Stimulated activated CD4-positive, alpha-beta T cell treated with anti-CD3 and anti-CD28 coated beads, Interleukin-15, amount 100 ng/mL, for 24 hours (primary cell): ENCODE measurements around the gene PACRG.
"Not testable (repeated sequence)": the region's sequence is repeated elsewhere in the genome, so short reads cannot be mapped to it uniquely, and the experiment has no call there.

ENCODE experiments used
- DNase-seq: peaks from one replicate; pipeline ENCODE4 v3.0.0-alpha.2; 2020

Gene PACRG

DNA sequence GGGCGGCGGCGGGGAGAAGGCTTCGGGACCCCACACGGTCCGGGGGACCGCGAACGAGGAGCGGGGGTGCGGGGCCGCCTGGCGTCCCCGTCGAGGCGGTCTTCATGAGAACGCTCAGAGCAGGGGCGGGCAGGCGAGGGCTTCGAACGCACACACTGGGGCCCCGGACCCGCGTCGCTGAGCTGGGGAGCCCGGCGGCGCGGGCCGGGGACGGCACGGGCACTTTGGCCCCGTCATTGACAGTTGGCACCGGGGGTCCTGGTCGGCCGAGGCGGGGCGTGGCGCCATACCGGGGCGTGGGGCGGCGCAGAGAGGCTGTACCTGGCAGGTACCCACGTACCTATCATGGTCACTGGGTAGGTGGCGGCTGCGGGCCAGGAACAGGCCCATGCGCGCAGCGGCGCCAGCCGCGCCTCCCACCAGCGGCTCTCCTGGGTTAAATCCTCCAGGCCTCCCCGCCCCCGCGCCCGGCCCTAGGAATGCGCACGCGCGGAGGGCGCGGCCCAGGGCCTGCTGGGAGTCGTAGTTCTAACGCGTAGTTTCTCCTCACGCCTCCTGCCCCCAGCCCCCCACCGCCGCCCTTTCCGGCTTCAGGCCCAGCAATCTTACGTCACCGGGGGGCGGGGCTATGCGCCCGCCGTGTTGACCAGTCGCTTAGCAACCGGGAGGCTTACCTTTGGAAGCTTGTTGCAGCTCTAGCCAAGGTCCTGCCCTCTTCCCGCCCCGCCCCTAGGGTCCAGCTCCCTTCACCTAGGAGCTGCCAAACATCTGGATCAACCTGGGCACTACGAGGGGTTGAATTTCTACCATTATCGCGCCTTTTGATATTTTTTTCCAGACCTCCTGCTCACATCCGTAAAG lies at the start of gene PACRG, which contains the start of gene PRKN:
Gene PACRG, plus strand, starts transcription at position 653 of the 861 bp plus-strand sequence.
Gene PRKN, minus strand, starts transcription at position 445 of the 861 bp plus-strand sequence.
- peak; percentile 99 for DNase-seq

DNA sequence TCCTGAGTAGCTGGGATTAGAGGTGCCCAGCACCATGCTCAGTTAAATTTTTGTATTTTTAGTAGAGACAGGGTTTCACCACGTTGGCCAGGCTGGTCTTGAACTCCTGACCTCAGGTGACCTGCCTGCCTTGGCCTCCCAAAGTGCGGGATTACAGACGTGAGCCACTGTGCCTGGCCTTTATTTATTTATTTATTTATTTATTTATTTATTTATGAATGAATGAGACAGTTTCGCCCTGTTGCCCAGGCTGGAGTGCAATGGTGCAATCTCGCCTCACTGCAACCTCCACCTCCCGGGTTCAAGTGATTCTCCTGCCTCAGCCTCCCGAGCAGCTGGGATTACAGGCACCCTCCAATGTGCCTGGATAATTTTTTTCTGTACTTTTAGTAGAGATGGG lies 48.9 kb upstream of the PACRG start:
- not testable (repeated sequence) for DNase-seq

DNA sequence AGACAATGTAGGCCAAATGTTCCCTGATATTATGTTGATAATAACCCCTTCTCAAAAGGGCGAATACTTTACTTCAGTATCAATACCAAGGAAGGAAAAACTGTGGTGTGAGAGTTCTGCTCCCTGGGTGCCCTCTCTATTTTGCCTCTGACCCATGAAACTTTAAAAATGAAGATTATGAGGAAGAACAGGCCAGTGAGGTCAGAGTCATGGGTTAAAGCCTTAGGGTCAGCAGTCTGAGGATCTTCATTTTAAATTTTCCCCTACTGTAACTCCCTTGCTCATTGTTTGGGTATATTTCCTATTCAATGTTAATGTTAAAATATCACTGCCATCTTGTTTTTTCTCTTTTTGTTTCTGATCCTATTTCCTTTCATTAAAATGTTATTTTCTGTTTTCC lies 48.1 kb upstream of the PACRG start:
- no peak for DNase-seq

DNA sequence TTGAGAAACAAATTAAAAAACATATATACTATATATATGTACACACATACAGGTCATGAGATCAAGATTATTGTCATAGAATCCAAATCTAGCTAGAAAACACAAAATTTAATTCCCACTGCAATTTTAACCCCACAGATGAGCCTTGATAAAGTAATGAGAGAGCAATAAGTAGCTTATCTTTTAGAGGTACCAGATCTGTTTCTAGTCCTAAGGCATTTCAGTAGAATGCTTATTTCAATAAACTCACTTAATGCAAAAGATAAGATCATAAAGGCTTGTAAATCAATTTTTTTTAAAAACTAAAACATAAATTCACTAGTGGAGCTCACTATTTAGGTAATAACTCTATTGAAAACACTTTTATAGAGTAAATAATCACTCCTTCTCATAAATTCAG lies 47.4 kb upstream of the PACRG start:
- DNase-seq = no peak

DNA sequence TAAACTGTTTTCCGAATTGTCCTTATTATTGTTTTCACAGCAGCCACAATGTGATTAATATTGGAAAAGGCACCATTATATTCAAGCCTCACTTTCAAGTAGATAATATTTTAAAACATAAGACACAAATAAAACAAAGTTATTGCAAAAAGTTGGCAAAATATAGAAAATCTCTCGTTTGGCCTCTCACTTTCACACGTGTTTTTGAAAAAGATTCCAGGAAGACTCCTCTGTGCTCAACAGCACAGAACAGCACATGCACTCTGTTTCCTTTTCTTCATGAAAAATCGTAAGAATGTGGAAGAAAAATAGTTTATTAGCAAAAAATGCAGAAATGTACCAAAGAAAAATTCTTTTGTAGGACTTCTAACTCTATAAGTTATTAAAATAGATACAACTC lies 46.9 kb upstream of the PACRG start:
- no peak for DNase-seq

DNA sequence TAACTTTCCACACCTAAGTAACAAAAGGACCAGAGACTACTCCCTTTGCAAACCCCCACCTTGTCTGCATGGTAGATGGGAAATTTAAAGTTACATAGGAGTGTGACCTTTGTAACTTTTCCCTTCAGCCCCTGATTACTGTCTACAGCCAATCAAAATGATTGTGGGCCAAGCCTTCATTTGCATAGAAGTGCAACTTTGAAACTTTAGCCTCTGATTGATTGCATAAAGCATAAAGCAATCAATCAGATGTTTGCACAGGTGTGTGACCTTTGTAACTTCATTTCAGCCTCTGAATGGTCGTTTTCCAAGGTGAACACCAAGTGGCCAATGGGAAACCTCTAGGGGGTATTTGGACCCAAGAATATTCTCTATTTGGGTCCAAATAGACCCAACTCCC lies 46.3 kb upstream of the PACRG start:
- no peak for DNase-seq

DNA sequence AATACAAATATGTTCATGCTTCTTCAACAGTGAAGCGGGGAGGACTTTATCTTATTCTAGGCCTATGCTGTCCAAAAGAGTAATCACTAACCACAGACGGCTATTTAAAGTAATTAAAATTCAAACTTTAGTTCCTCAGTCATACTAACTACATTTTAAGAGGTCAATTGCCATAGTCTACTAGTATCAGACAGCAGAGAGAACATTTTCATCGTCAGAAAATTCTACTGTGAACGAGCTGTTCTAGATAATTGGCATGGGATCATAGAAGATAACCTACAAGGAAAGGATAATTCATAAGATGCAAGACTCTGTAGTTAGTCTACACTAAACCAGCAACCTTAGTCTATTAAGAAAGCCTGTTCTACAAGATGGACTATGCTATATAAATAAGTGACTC lies 44.6 kb upstream of the PACRG start:
- no peak for DNase-seq

DNA sequence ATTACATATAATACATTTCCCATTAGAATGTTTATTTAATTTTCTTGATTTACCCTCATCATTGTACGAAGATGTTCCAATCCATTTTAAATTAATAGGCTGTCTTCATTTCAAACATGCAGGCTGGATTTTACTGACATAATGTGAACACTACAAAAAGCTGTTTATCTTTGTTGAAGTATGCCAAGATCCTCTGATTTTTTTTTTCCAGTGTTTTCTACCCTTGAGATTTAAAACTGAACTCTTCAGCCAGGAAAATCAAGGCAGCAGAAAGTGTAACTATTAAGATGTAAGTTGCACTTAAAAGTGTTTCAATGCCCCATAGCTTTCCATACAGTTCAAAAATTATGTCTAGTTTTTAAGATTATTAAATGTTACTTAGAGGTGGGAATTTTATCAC lies 43.7 kb upstream of the PACRG start:
- no peak for DNase-seq

DNA sequence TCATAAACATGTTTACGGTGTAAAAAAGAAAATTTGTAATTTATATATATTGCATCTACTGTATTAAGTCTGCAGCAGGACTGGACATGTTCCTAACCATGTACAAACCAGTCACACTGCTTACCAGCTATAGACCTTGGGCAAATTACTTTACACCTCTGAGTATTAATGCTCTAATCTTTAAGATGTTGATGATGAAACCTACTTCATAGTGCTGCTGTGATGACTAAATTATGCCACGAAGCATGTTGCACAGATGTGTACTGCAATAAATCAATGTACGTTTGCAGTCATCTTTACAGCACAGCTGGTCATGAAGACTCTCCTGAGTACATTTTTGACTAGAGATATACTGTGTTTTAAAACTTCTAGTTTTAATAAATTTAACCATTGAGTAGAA lies 42.8 kb upstream of the PACRG start:
- DNase-seq = no peak

DNA sequence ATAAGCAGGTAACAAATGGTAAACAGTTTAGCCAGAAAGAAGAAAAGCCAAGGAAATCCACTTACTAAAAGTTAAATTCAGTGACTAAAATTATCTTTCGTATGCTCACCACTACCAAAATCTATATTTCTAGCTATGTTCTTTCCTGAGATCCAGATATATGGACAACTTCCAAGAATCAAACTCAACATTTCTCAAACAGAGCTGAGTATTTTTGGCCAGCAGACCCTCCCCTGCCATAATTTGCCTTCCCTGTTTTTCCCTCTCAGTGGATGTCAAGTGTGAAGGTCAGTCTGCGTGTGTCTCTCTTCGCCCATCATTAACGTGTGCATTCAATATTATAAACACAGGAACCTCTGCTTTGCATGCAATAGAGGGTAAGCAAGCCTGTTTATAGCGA lies 42.2 kb upstream of the PACRG start:
- DNase-seq = no peak

DNA sequence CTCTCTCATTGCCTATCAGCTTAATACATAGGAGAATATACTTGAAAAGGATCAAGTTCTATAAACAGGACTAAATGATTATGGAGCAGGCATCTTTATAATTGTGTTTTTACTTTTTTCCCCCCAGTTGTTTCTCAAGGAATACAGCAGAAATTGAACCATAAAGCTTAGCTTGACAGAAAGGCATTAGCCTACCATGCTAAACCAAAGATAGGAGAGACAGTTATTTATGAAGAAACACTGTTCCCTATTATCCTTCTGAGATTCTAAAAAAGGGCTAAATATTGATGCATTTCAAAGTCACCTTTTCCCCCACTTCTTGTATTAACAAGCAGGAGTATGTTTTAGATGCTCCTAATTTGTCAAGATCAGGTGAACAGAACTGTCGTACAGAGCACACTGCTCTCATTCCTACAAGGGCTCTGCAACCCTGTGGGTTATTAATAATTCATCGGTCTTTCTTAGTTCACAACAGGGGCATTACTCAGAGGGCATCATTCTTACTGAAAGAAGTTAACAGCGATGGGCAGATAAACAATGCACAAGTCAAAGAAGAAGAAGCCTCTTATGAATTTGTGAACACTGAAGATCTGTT lies 38.9 kb upstream of the PACRG start:
- DNase-seq = no peak

DNA sequence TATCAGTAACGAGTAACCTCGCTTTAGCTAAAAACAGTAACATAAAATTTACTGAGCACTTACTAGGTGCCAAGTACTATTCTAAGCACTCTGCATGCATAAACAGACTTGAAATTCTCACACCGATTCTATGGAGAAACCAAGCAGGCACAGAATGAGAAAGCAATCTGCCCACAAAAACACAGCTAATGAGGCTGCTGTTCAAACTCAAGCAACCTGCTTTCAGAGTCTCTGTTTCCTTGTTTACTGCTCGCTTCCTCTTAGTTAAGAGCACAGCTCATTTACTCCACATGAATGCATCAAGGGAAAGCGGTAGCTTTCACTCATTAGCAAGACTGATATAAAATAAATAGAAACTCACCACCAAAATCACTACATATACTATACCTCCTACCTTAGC lies 37.6 kb upstream of the PACRG start:
- DNase-seq = no peak

DNA sequence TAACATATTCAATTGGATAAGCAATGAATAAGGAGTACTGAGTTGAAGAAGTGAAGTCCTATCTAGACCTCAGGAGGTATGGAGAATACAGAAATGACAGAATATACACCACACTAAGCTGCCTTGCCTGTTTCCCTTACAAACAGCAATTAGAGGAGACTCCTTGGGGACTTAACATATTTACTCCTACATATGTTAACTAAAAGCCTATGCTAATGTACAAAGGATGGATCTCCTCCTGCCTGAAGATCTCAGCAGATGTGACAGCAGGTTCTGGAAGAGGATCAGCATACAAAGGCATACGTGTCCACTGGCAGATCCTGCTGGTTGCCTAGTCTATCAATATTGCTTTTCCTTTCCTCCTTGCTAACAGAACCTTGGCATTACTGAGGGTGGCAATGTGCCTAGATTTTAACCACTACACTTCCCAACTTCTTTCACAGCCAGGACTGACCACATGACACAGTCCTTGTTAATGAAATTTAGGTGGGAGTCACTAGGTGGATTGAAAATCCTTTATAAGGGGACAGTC lies 29.8 kb upstream of the PACRG start:
- no peak for DNase-seq

DNA sequence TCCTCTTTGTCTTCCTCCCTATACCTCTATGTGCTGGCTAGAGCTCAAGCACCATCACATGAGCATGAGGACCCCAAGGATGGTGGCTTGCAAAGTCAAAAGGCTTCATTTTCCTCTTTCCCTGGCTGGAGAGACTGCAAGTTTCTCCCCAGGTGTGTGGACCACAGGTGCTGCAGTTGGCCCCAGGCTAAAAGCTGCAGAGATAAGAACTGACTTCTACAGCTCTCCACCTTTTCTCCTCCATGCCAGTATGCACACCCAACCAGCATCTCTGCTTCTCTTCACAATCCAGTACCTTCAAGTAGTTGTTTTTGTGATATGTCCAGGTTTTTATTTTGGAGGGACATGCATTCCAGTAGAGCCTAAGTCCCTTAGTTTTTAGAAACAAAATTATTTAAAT lies 29.3 kb upstream of the PACRG start:
- DNase-seq = no peak

DNA sequence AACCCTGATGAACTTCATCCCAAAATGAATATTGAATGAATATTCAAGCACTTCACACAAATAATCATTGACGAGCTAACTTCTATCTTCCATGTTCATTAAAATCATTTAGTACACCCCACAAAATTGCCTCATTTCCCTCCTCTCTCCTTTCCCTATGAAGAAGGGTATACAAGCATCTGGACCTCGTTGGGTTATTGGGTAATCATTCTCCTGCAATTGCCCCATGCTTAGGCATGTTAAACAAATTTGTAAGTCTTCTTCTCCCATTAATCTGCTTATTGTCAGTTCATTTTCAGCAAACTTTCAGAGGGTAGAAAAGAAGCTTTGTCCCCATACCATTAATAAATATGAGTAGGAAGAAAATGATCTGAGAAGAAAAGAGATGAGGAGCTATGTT lies 27.8 kb upstream of the PACRG start:
- DNase-seq = no peak

DNA sequence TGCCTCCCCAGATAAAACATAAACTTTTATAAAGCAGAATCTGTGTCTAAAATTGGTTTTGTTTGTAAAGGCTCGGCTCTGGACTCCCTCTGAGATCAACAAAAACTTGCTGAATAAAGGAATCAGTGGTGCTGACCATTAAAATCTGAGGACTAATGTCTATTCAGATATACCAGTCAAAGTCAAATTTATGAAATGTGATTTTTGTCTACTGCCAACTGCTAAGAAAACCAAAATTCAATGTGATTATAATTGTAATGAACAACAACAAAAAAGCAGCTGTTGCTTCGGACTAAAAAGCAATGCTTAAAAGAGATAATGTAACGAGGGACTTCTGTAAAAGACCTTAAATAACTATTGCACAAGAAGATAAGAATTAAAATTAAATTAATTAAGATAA lies 26.8 kb upstream of the PACRG start:
- DNase-seq = no peak

DNA sequence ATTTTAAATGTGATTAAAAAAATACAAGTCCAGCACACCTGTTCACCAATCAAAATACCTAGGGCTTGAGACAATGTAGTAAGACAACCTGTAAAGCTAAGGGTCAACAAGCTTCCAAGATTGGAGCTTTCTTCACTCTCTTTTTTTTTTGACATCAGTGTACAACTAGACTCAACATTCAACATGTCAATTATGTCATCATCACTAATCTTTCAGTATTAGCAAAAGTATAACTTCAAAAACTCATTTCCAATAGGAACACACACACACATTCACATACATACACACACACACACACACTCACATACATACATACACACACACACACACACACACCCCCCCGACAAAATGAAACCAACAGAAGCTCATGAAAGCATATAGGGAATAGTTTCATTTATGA lies 26.2 kb upstream of the PACRG start:
- DNase-seq = no peak

DNA sequence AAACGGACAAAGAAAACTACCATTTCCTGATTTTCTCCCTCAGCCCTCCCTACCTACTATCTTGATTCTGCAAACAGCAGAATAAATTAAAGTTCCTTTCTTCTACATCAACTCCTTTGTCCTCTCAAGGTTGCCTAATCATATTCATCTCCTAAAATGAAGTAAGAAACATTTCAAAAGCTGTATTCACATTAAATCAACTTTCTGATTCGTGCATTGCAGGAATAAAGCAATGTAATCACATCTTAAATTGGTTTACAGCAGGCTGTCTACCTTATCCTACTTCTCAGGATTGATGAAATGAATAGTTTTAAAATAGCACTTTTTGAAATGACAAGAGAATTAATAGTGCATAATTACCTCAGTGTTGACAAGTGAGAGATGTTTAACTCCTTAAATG lies 25.3 kb upstream of the PACRG start:
- no peak for DNase-seq

DNA sequence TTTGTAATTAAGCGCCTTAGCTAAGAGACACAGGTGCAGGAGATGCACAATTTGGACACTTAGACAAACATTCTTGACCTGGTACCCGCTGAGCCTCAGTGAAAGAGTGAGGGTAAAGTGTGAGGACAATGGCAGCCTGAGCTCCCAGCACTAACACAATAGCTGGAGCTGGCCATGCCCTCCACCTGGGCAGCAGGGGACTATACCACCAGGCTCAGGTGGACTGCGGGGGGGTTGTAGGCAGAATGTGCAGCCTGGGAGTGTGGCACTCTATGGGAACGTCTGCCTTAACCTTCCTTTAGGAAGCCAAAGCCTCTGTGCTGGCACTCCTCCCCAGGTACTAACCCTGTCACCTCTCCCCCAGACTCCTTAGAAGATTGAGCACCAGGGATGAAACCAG lies 23.8 kb upstream of the PACRG start:
- no peak for DNase-seq

DNA sequence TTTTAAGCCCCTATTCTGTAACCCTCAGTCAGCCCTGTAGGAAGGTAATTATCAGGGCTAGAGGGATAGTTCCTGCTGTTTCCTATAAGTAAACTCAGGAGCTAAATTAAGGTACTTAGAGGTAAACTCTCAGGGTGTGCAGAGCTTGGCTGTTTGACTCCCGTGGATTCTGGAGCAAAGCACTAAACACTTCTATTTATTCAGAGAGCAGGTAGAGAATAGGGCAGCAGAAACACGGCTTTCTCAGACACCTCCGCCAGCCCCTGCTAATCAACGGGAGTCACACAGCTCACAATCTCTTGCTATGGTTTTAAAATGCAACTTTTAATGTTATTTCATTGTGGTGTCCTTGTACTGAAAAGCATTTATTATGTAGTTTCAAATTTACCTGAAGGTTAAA lies 22.0 kb upstream of the PACRG start:
- no peak for DNase-seq

DNA sequence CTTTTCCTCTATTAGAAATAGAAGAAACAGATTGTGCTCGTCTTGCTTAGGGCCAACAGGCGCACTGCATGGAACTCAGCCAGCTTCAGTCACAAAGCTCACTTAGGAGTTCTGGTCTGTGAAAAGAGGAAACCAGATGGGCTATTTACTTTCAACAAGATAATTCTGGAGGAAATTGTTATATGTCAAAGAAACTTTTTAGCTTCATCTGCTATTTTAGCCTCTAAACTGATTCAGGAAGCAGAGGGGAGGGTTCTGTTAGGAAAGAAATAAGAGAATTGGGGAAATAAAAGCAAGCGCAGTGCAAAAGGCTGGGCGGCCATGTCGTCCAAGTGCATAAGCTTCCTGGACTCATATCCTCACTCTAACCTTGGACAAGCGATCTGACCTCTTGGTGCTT lies 21.5 kb upstream of the PACRG start:
- no peak for DNase-seq

DNA sequence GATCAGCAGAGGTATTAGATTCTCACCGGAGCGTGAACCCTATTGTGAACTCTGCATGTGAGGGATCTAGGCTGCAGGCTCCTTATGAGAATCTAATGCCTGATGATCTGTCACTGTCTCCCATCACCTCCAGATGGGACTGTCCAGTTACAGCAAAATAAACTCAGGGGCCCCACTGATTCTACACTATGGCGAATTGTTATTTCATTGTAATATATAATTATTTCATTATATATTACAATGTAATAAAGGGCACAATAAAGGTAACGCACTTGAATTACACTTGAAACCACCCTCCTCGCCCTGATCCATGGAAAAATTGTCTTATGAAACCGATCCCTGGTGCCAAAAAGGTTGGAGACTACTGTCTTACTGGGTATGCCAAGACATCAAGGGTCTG lies 18.8 kb upstream of the PACRG start:
- no peak for DNase-seq

DNA sequence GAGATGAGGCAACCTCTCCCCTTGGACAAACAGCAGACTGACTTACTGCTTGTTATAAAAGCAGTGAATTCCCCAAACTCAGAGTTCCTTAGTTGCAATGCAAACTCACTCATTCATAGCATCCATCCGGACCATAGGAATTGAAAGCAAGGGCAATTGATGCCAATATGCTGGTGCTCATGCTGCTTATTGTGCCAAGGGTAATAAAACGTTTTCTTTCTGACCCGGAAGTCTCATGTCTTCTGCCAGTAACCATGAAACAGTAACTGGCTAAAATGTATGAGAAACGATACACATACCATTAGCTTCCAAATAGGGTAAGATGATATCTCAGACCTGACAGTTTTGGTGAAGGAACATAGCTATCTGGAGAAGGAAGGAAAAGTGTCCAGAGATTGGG lies 18.3 kb upstream of the PACRG start:
- DNase-seq = no peak

DNA sequence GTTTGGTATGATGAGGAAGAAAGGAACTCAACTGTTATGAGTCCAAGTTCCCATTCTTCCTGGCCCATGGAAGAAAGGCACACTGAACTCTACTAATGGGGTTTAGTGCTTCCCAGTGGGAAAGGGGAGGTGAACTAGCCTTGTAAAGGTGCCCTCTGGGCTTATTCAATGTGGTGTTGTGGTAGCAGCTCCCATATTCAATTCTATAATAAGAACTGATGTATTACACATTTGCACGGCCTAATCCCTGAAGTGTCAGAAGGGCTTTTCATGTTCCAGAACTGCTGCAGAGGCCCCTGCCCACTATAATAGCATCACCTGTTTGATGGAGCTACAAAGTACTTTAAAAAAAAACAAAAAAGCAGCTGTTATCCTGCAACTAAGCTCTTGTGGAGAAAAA lies 17.4 kb upstream of the PACRG start:
- no peak for DNase-seq

DNA sequence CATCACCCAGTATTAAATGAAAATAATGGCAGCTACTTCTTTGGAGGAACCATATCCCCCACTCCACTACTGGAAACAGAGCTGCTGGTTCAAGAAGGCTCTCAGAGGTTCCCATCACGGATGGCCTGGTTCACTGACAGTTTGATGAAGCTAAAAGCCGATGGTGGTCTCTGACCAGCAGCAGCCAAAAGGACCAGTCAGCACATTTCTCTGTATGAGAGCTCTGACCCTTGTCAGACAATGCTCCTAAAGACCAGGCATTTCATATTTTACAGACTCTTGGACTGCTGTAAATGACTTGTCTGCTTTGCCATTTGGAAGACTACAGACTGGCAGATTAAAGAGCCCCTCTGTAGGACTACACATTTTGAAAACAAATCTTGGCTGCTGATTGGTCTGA lies 16.8 kb upstream of the PACRG start:
- no peak for DNase-seq
